Stomach (tissue), 4 donors: ENCODE data around the gene VGLL4.

ENCODE experiments used
- POLR2A ChIP-seq, 4 donors: fragments of 450-650 bp; IDR thresholded peaks; one replicate each; pipeline ENCODE4 v1.6.1; 2016; ENCODE audit warnings: antibody characterized with exemption in 4 of 4, control low read depth in 2 of 4, mild to moderate bottlenecking in 1 of 4, moderate library complexity in 1 of 4
- TF ChIP-seq, protein P1 (sequence below), 7 experiments: fragments of 450-650 bp in 4 of 7; fragments of 200-600 bp in 3 of 7; sonication (generic) in 3 of 7; IDR thresholded peaks; one replicate each; pipeline ENCODE4 v1.5.1; 2016 to 2019; ENCODE audit warnings: antibody characterized with exemption in 7 of 7, control low read depth in 2 of 7, mild to moderate bottlenecking in 1 of 7

DNA sequence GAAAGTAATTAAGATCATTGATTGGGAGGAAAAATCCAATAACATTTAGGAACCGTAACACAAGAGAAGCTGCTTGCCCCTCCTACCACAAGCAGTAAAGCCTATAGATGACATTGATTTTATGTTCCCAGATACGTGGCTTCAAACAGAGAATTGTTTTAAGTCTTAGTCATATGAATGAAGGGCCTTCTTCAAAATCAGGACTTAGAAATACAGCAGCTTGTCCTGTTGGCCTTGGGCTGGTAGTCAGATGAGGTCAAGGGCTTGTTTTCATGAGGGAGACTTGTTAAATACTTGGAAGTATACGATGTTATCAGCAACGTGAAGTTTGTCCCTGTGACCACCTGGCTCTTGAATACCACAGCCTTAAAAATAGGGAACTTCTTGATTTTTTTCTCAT is 114.4 kb downstream of the VGLL4 start:
- TF ChIP-seq, protein P1, sequence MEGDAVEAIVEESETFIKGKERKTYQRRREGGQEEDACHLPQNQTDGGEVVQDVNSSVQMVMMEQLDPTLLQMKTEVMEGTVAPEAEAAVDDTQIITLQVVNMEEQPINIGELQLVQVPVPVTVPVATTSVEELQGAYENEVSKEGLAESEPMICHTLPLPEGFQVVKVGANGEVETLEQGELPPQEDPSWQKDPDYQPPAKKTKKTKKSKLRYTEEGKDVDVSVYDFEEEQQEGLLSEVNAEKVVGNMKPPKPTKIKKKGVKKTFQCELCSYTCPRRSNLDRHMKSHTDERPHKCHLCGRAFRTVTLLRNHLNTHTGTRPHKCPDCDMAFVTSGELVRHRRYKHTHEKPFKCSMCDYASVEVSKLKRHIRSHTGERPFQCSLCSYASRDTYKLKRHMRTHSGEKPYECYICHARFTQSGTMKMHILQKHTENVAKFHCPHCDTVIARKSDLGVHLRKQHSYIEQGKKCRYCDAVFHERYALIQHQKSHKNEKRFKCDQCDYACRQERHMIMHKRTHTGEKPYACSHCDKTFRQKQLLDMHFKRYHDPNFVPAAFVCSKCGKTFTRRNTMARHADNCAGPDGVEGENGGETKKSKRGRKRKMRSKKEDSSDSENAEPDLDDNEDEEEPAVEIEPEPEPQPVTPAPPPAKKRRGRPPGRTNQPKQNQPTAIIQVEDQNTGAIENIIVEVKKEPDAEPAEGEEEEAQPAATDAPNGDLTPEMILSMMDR (IDR thresholded peaks at IDR 0.05): no peak
- no peak for TF ChIP-seq POLR2A (IDR thresholded peaks at IDR 0.05)
